HepG2 (cell line): ENCODE measurements around the gene EEIG1. TPM values are rescaled to one million over a fixed set of nuclear protein-coding genes. Genes with fewer than 3 reads are reported as not detected.

Experiments
- AHR ChIP-seq: IDR thresholded peaks from 2 replicates; pipeline ENCODE4 v1.6.1; 2018; ENCODE audit warnings: missing genetic modification reagents, missing compliant biosample characterization
- ARID3A ChIP-seq: IDR thresholded peaks from 2 replicates; pipeline ENCODE4 v1.6.1; 2012; ENCODE audit warnings: low read depth, low read length, improper control_type of control experiment
- CAMTA2 ChIP-seq: sonication (generic); formaldehyde crosslinking; IDR thresholded peaks from 2 replicates; pipeline ENCODE4 v1.4.0; 2020; ENCODE audit warnings: mild to moderate bottlenecking, missing genetic modification reagents, borderline replicate concordance
- DPF2 ChIP-seq: sonication (generic); formaldehyde crosslinking; IDR thresholded peaks from 2 replicates; pipeline ENCODE4 v1.4.0; 2020; ENCODE audit warnings: mild to moderate bottlenecking, low read depth, missing genetic modification reagents, borderline replicate concordance
- HINFP ChIP-seq: sonication (generic); formaldehyde crosslinking; IDR thresholded peaks from 2 replicates; pipeline ENCODE4 v1.4.0; 2020; ENCODE audit warnings: low read depth, mild to moderate bottlenecking, missing genetic modification reagents
- KDM1A ChIP-seq: IDR thresholded peaks from 2 replicates; pipeline ENCODE4 v1.6.1; 2016; ENCODE audit warnings: missing compliant biosample characterization
- ONECUT2 ChIP-seq: sonication (generic); formaldehyde crosslinking; IDR thresholded peaks from 2 replicates; pipeline ENCODE4 v1.4.0; 2020; ENCODE audit warnings: missing genetic modification reagents
- PTBP1 ChIP-seq: fragments of 200-400 bp; formaldehyde crosslinking; IDR thresholded peaks from 2 replicates; pipeline ENCODE4 v1.6.1; 2018; ENCODE audit warnings: low read length, low read depth; ENCODE audit not compliant: poor library complexity, severe bottlenecking
- SMC3 ChIP-seq: IDR thresholded peaks from 2 replicates; pipeline ENCODE4 v1.6.1; 2011; ENCODE audit warnings: low read length, improper control_type of control experiment
- SOX5 ChIP-seq: IDR thresholded peaks from 2 replicates; pipeline ENCODE4 v1.6.1; 2016; ENCODE audit warnings: borderline replicate concordance
- TARDBP ChIP-seq: sonication (generic); formaldehyde crosslinking; IDR thresholded peaks from 2 replicates; pipeline ENCODE4 v1.8.0; 2022; ENCODE audit warnings: mild to moderate bottlenecking, missing genetic modification reagents
- THYN1 ChIP-seq: sonication (generic); formaldehyde crosslinking; IDR thresholded peaks from 2 replicates; pipeline ENCODE4 v1.8.1; 2023; ENCODE audit warnings: low read depth, mild to moderate bottlenecking, moderate library complexity, missing genetic modification reagents, borderline replicate concordance
- ZBTB3 ChIP-seq: sonication (generic); formaldehyde crosslinking; IDR thresholded peaks from 2 replicates; pipeline ENCODE4 v1.4.0; 2020; ENCODE audit warnings: low read depth, mild to moderate bottlenecking, moderate library complexity, missing genetic modification reagents, borderline replicate concordance
- ZNF383 ChIP-seq: sonication (generic); formaldehyde crosslinking; IDR thresholded peaks from 2 replicates; pipeline ENCODE4 v1.4.0; 2020; ENCODE audit warnings: missing genetic modification reagents, mild to moderate bottlenecking, borderline replicate concordance
- ZNF468 ChIP-seq: sonication (generic); formaldehyde crosslinking; IDR thresholded peaks from 2 replicates; pipeline ENCODE4 v1.8.0; 2022; ENCODE audit warnings: mild to moderate bottlenecking, moderate library complexity, missing genetic modification reagents
- ZNF652 ChIP-seq: IDR thresholded peaks from 2 replicates; pipeline ENCODE4 v1.6.1; 2016; ENCODE audit warnings: low read depth, borderline replicate concordance
- ZNF781 ChIP-seq: sonication (generic); formaldehyde crosslinking; IDR thresholded peaks from 2 replicates; pipeline ENCODE4 v1.5.1; 2020; ENCODE audit warnings: borderline replicate concordance, mild to moderate bottlenecking, missing genetic modification reagents; ENCODE audit errors: not compliant biosample characterization
- polyA plus RNA-seq, 8 experiments: library from polyadenylated mRNA; depleted of rRNA in 3 of 8; stranded (reverse) in 7 of 8; unstranded in 1 of 8; fragments of >200 nt; fragmentation: Illumina TruSeq in 4 of 8; extraction: Trizol in 4 of 8; gene quantifications; 2 replicates each; pipeline versions ENCODE4 v1.2.1 to v1.2.3, GENCODE V29; 2011 to 2016; ENCODE audit warnings: low read depth in 4 of 8, missing spikeins in 1 of 8, mixed read lengths in 1 of 8; ENCODE audit not compliant: insufficient read depth in 1 of 8
- total RNA-seq, 5 experiments: library from RNA; depleted of rRNA; stranded (reverse); fragments of >200 nt; fragmentation: Illumina TruSeq; extraction: Trizol; gene quantifications; 2 replicates each; pipeline ENCODE4 v1.2.3, GENCODE V29; 2016; ENCODE audit warnings: low read depth in 1 of 5
- TF ChIP-seq, protein P1 (sequence below): sonication (generic); formaldehyde crosslinking; conservative IDR thresholded peaks from 2 replicates; pipeline ENCODE4 v1.4.0; 2020; ENCODE audit warnings: missing genetic modification reagents
- TF ChIP-seq, protein P2 (sequence below): sonication (generic); formaldehyde crosslinking; IDR thresholded peaks from 2 replicates; pipeline ENCODE4 v1.4.0; 2020; ENCODE audit warnings: missing genetic modification reagents

EEIG1 gene
- total and polyA plus RNA-seq, 2 of the 13 experiments (the other 11 are each of a cell fraction or from before 2014, with no cell fraction given): 16.6 to 25.2 TPM

GRCh38 chr9:127987103-127987614 lies 6.4 kb upstream of the EEIG1 start (continued):
- no peak for TF ChIP-seq PTBP1
- no peak for TF ChIP-seq ZNF652 (CRISPR knock-in tag)
- TF ChIP-seq HINFP: no peak
- TF ChIP-seq ZNF468 (CRISPR knock-in tag): no peak
- TF ChIP-seq, protein P1, sequence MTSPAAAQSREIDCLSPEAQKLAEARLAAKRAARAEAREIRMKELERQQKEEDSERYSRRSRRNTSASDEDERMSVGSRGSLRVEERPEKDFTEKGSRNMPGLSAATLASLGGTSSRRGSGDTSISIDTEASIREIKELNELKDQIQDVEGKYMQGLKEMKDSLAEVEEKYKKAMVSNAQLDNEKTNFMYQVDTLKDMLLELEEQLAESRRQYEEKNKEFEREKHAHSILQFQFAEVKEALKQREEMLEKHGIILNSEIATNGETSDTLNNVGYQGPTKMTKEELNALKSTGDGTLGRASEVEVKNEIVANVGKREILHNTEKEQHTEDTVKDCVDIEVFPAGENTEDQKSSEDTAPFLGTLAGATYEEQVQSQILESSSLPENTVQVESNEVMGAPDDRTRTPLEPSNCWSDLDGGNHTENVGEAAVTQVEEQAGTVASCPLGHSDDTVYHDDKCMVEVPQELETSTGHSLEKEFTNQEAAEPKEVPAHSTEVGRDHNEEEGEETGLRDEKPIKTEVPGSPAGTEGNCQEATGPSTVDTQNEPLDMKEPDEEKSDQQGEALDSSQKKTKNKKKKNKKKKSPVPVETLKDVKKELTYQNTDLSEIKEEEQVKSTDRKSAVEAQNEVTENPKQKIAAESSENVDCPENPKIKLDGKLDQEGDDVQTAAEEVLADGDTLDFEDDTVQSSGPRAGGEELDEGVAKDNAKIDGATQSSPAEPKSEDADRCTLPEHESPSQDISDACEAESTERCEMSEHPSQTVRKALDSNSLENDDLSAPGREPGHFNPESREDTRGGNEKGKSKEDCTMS (CRISPR knock-in tag): no peak
- 0 out of 2 replicates have a peak, but pooled peaks have one; percentile 34 for TF ChIP-seq ARID3A
- peak; percentile 21; the same call in 1 of the 2 replicates for TF ChIP-seq SOX5 (CRISPR knock-in tag)
- no peak for TF ChIP-seq AHR (CRISPR knock-in tag)
- no peak for TF ChIP-seq THYN1 (CRISPR knock-in tag)
- TF ChIP-seq ZNF383 (CRISPR knock-in tag): no peak
- peak; percentile 37; the same call in 1 of the 2 replicates for TF ChIP-seq DPF2 (CRISPR knock-in tag)
- no peak for TF ChIP-seq TARDBP
- TF ChIP-seq, protein P2, sequence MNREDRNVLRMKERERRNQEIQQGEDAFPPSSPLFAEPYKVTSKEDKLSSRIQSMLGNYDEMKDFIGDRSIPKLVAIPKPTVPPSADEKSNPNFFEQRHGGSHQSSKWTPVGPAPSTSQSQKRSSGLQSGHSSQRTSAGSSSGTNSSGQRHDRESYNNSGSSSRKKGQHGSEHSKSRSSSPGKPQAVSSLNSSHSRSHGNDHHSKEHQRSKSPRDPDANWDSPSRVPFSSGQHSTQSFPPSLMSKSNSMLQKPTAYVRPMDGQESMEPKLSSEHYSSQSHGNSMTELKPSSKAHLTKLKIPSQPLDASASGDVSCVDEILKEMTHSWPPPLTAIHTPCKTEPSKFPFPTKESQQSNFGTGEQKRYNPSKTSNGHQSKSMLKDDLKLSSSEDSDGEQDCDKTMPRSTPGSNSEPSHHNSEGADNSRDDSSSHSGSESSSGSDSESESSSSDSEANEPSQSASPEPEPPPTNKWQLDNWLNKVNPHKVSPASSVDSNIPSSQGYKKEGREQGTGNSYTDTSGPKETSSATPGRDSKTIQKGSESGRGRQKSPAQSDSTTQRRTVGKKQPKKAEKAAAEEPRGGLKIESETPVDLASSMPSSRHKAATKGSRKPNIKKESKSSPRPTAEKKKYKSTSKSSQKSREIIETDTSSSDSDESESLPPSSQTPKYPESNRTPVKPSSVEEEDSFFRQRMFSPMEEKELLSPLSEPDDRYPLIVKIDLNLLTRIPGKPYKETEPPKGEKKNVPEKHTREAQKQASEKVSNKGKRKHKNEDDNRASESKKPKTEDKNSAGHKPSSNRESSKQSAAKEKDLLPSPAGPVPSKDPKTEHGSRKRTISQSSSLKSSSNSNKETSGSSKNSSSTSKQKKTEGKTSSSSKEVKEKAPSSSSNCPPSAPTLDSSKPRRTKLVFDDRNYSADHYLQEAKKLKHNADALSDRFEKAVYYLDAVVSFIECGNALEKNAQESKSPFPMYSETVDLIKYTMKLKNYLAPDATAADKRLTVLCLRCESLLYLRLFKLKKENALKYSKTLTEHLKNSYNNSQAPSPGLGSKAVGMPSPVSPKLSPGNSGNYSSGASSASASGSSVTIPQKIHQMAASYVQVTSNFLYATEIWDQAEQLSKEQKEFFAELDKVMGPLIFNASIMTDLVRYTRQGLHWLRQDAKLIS (CRISPR knock-in tag): no peak
- TF ChIP-seq ONECUT2 (CRISPR knock-in tag): peak; percentile 71
- no peak for TF ChIP-seq ZBTB3
- TF ChIP-seq ZNF781: no peak
- no peak for TF ChIP-seq KDM1A (CRISPR knock-in tag)
- no peak for TF ChIP-seq CAMTA2 (CRISPR knock-in tag)
- no peak for TF ChIP-seq SMC3
